Measurements from ENCODE around the gene VWA1.

The VWA1 gene

DNA sequence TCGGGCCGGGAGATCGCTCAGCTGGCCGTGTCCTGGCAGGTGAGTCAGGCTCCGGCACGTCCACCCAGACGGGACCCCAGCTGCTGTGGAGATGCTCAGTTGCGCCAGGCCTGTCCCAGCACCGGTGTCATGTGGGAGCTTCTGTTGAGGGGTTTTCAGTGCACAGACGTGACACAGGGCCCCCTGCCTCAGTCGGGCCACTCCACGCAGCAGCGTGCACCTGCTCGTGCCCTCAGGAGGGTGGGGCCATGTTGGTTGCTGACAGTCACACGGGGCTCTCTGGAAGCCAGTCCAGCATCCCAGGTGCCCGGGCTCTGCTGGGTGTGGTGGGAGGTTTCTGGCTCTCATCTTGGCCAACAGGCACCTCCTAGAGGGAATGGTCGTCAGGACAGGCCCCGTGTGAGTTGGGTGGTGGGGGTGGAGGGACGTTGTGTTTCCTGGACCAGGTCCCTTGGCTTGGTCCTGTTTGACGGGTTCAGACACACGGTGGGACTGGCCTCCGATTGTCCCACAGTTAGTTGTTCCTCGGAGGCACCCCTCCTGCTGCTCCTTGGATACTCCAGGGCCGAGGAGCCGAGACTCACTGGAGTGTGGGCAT, 55.2 kb downstream of the VWA1 start:
- TF ChIP-seq TOX (CRISPR knock-in tag; IDR thresholded peaks at IDR 0.05; ENCODE audit: borderline replicate concordance) (no peak), GLIS3 (CRISPR knock-in tag; IDR thresholded peaks at IDR 0.05) (no peak), CSDC2 (CRISPR knock-in tag; IDR thresholded peaks at IDR 0.05) (no peak), RARB (CRISPR knock-in tag; IDR thresholded peaks at IDR 0.05) (no peak), ZFP3 (CRISPR knock-in tag; IDR thresholded peaks at IDR 0.05) (no peak), OSR1 (CRISPR knock-in tag; IDR thresholded peaks at IDR 0.05) (no peak), ZNF565 (CRISPR knock-in tag; conservative IDR thresholded peaks at IDR 0.05; ENCODE audit: low read depth) (no peak)
- TF ChIP-seq, protein P1, sequence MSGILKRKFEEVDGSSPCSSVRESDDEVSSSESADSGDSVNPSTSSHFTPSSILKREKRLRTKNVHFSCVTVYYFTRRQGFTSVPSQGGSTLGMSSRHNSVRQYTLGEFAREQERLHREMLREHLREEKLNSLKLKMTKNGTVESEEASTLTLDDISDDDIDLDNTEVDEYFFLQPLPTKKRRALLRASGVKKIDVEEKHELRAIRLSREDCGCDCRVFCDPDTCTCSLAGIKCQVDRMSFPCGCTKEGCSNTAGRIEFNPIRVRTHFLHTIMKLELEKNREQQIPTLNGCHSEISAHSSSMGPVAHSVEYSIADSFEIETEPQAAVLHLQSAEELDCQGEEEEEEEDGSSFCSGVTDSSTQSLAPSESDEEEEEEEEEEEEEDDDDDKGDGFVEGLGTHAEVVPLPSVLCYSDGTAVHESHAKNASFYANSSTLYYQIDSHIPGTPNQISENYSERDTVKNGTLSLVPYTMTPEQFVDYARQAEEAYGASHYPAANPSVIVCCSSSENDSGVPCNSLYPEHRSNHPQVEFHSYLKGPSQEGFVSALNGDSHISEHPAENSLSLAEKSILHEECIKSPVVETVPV (CRISPR knock-in tag; IDR thresholded peaks at IDR 0.05), result no peak
- TF ChIP-seq, protein P2, sequence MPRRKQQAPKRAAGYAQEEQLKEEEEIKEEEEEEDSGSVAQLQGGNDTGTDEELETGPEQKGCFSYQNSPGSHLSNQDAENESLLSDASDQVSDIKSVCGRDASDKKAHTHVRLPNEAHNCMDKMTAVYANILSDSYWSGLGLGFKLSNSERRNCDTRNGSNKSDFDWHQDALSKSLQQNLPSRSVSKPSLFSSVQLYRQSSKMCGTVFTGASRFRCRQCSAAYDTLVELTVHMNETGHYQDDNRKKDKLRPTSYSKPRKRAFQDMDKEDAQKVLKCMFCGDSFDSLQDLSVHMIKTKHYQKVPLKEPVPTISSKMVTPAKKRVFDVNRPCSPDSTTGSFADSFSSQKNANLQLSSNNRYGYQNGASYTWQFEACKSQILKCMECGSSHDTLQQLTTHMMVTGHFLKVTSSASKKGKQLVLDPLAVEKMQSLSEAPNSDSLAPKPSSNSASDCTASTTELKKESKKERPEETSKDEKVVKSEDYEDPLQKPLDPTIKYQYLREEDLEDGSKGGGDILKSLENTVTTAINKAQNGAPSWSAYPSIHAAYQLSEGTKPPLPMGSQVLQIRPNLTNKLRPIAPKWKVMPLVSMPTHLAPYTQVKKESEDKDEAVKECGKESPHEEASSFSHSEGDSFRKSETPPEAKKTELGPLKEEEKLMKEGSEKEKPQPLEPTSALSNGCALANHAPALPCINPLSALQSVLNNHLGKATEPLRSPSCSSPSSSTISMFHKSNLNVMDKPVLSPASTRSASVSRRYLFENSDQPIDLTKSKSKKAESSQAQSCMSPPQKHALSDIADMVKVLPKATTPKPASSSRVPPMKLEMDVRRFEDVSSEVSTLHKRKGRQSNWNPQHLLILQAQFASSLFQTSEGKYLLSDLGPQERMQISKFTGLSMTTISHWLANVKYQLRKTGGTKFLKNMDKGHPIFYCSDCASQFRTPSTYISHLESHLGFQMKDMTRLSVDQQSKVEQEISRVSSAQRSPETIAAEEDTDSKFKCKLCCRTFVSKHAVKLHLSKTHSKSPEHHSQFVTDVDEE (CRISPR knock-in tag; IDR thresholded peaks at IDR 0.05), result no peak
- TF ChIP-seq, protein P3, sequence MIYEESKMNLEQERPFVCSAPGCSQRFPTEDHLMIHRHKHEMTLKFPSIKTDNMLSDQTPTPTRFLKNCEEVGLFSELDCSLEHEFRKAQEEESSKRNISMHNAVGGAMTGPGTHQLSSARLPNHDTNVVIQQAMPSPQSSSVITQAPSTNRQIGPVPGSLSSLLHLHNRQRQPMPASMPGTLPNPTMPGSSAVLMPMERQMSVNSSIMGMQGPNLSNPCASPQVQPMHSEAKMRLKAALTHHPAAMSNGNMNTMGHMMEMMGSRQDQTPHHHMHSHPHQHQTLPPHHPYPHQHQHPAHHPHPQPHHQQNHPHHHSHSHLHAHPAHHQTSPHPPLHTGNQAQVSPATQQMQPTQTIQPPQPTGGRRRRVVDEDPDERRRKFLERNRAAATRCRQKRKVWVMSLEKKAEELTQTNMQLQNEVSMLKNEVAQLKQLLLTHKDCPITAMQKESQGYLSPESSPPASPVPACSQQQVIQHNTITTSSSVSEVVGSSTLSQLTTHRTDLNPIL (CRISPR knock-in tag; IDR thresholded peaks at IDR 0.05; ENCODE audit: low read depth), result no peak
- TF ChIP-seq, protein P4, sequence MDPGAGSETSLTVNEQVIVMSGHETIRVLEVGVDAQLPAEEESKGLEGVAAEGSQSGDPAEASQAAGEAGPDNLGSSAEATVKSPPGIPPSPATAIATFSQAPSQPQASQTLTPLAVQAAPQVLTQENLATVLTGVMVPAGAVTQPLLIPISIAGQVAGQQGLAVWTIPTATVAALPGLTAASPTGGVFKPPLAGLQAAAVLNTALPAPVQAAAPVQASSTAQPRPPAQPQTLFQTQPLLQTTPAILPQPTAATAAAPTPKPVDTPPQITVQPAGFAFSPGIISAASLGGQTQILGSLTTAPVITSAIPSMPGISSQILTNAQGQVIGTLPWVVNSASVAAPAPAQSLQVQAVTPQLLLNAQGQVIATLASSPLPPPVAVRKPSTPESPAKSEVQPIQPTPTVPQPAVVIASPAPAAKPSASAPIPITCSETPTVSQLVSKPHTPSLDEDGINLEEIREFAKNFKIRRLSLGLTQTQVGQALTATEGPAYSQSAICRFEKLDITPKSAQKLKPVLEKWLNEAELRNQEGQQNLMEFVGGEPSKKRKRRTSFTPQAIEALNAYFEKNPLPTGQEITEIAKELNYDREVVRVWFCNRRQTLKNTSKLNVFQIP (CRISPR knock-in tag; IDR thresholded peaks at IDR 0.05; ENCODE audit: borderline replicate concordance, low read depth), result no peak
- no peak for ATAC-seq

DNA sequence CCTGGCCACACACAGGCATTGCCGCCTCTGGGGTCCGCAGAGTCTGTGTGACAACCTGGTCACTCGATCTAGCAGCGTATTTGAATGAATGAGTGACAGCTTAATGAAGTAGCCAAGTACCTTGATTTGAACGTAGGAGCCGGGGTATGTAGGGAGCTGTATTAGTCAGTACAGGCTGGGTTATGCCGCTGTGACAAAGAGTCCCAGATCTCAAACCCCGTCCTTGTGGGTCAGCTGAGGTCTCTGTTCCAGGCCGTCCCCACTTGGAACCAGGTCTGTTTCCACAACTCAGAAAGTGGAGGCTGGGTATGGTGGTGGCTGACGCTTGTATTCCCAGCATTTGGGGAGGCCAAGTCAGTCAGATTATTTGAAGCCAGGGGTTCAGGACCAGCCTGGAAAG, 56.1 kb downstream of the VWA1 start:
- no peak for ATAC-seq
- TF ChIP-seq ZFP30 (CRISPR knock-in tag; IDR thresholded peaks at IDR 0.05), result no peak
- TF ChIP-seq GLIS3 (CRISPR knock-in tag; IDR thresholded peaks at IDR 0.05), result no peak
- no peak for TF ChIP-seq ISL1 (CRISPR knock-in tag; IDR thresholded peaks at IDR 0.05)
- TF ChIP-seq TOX (CRISPR knock-in tag; IDR thresholded peaks at IDR 0.05; ENCODE audit: borderline replicate concordance), result no peak
- no peak for TF ChIP-seq SNAI2 (CRISPR knock-in tag; IDR thresholded peaks at IDR 0.05)
- TF ChIP-seq ZNF8 (CRISPR knock-in tag; IDR thresholded peaks at IDR 0.05), result no peak
- TF ChIP-seq, protein P1 (CRISPR knock-in tag; IDR thresholded peaks at IDR 0.05), result no peak
- no peak for TF ChIP-seq OSR1 (CRISPR knock-in tag; IDR thresholded peaks at IDR 0.05)
